Activated effector memory CD4-positive, alpha-beta T cell treated with anti-CD3 and anti-CD28 coated beads, Interleukin-2, amount 50 U/mL, for 16 hours (primary cell): ENCODE measurements around the gene BCLAF3.

Experiments
- DNase-seq: peaks from one replicate; pipeline ENCODE4 v3.0.0-alpha.2; 2020

The BCLAF3 gene

DNA sequence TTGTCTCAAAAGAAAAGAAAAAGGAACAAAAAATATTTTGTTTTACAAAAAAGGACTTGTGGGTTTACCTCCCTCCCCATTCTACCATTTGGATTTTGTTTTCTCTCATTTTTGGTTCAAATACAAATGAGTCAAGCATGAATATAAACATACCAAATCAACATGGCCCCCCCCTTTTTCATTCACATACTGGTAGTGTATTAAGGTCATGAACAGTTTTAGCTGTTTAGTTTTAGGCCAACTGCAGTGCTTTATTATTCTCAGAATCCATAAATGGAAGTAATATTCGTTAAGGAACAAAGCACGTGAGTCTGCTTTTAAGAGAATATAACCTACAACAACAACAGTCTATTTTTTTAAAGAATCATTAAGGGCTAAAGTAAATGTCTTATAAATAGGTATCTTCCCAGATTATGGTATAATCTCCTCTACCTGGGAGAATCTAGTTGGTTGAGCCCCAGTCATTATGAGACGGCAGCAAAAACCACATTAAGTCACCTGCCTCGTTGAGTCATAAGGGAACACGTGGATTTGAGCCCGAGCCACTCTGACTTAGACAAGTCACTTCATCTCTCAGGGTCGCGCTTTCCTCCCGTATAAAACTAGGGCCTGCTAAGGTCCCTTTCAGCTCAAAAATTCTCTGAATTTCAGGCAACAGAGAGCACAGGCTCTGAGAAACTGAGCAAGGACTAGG is 26.7 kb downstream of the BCLAF3 start:
- peak; percentile 68 for DNase-seq

GRCh38 chrX:19960913-19961312 is 29.9 kb downstream of the BCLAF3 start:
- no peak for DNase-seq

- no peak for DNase-seq
These were observed 32.0 kb downstream of the BCLAF3 start for GRCh38 chrX:19958552-19959486.

DNA sequence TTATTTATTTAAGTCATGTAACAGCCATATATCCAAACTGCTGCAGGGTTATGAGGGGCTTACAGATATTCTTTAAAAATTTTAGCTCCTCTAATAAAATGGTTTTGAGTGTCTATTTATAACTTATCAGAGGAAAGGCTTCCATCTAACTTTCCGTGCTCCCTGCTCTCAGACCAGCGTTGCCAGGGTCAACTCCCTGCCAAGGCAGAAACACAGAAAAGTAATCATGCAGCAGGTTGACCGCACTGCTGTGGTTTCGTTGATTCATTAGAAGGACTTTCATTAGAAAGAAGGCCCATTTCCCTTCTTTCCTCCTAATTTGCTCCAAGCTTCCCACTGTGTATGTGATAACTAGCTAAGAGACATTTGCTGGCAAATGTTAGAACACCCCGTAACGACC is 33.9 kb downstream of the BCLAF3 start:
- no peak for DNase-seq

GRCh38 chrX:19956306-19956705 is 34.6 kb downstream of the BCLAF3 start:
- no peak for DNase-seq

DNA sequence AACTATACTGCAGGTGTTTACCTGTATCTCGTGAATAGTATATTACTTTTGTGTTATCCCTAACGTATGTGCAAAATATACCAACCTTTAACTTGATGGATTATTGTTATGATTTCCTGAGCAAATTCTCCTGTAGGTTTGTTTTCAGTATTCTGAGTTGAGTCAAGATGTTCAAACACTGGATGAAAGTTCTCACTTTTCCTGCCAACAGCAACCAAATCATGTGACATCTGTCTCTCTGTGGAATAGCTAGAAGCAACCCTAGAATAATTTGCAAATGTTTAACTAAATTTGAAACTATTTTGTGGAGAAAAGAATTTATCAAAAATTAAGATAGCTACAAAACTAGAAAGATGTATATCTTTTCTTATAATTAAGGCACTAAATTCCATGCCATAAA is 35.6 kb downstream of the BCLAF3 start:
- no peak for DNase-seq

GRCh38 chrX:19954335-19955096 is 36.3 kb downstream of the BCLAF3 start:
- no peak for DNase-seq

DNA sequence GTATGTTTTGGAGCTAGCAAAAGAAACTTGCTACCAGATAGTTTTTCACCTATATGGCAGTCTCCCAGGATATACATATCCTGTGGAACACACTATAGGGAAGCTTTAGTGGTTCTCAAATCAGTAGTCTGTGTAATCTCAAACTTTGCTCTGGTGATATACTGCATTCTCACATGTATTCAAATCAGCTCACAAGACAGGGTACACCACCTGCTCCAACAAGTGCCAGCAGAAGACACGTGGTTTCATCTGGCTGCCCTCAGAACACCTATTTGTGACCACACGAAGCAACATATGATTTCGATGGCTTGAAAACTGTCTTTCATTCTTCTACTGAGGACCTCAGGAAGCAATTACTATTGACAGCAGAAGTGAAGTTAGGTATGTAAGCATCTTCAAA is 37.7 kb downstream of the BCLAF3 start:
- no peak for DNase-seq

DNA sequence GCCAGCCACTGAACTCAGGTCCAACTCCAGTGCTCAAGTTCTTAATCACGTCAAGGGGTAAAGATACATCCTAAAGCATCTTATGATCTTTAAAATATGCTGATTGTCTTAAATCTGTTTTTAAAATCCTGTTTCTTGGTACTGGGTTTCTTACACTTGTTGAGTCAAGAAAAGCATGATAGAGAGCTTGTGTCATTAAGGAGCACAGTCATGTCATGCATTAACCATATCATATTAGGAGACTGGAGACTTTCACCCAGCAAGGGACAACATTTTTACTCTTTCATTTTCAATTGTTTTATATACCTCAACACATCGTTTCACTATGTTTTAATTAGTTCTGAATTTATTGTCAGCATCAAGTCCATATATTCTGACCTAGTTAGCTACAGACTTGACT is 41.5 kb downstream of the BCLAF3 start:
- DNase-seq: no peak

DNA sequence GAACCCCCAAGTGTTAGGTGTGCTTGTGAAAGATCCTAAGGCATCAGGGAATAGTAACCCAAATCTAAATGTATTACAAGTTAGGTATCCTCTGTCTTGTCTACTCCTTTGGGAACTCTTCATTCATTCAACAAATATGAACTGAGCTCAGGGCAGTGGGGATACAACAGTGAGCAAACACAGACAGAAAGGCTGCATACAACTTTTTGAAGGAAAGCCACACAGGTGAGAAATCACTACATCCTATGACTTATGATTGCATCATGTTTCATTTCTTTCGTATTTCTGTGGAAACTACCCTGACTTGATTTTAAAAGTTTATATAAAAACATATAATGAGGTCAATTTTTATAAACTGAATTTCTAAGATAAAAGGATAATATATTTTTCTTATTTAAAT is 43.2 kb downstream of the BCLAF3 start:
- DNase-seq: no peak
